ENCODE results near the gene NSD1.
A peak's percentile ranks its signal among the peaks of the same experiment; 100 is the strongest.

Gene NSD1

GRCh38 chr5:177270653-177271052, 137.1 kb downstream of the NSD1 start:
- no peak for DNase-seq (ENCODE audit: low read depth in 1 of 2, low spot score in 1 of 2)

- no peak for DNase-seq (ENCODE audit: low read depth in 1 of 2, low spot score in 1 of 2)
Measured at GRCh38 chr5:177271113-177271512, 137.5 kb downstream of the NSD1 start.

- no peak for DNase-seq (ENCODE audit: low read depth in 1 of 2, low spot score in 1 of 2)
Measured at GRCh38 chr5:177275883-177276282, 142.3 kb downstream of the NSD1 start.

- no peak for DNase-seq (ENCODE audit: low read depth in 1 of 2, low spot score in 1 of 2)
Measured at GRCh38 chr5:177276886-177277285, 143.3 kb downstream of the NSD1 start.

- DNase-seq (ENCODE audit: low read depth in 1 of 2, low spot score in 1 of 2): no peak
Measured at GRCh38 chr5:177288191-177288590, 154.6 kb downstream of the NSD1 start.

- no peak for DNase-seq (ENCODE audit: low read depth in 1 of 2, low spot score in 1 of 2)
Measured at GRCh38 chr5:177290816-177291596, 157.4 kb downstream of the NSD1 start.

GRCh38 chr5:177291735-177292134, 158.2 kb downstream of the NSD1 start:
- DNase-seq (ENCODE audit: low read depth in 1 of 2, low spot score in 1 of 2): no peak

- DNase-seq (ENCODE audit: low read depth in 1 of 2, low spot score in 1 of 2): no peak
Measured at GRCh38 chr5:177293819-177294581, 160.4 kb downstream of the NSD1 start.

GRCh38 chr5:177294632-177295031, 161.1 kb downstream of the NSD1 start:
- no peak for DNase-seq (ENCODE audit: low read depth in 1 of 2, low spot score in 1 of 2)

- DNase-seq (ENCODE audit: low read depth in 1 of 2, low spot score in 1 of 2): no peak
Measured at GRCh38 chr5:177295924-177296323, 162.4 kb downstream of the NSD1 start.

GRCh38 chr5:177296581-177296980, 163.0 kb downstream of the NSD1 start:
- no peak for DNase-seq (ENCODE audit: low read depth in 1 of 2, low spot score in 1 of 2)

- no peak for DNase-seq (ENCODE audit: low read depth in 1 of 2, low spot score in 1 of 2)
Measured at GRCh38 chr5:177297922-177298321, 164.3 kb downstream of the NSD1 start.

GRCh38 chr5:177299697-177300096, 166.1 kb downstream of the NSD1 start:
- DNase-seq (ENCODE audit: low read depth in 1 of 2, low spot score in 1 of 2): no peak

GRCh38 chr5:177300236-177300880, 166.8 kb downstream of the NSD1 start:
- no peak for DNase-seq (ENCODE audit: low read depth in 1 of 2, low spot score in 1 of 2)

GRCh38 chr5:177300951-177301350, 167.4 kb downstream of the NSD1 start:
- DNase-seq (ENCODE audit: low read depth in 1 of 2, low spot score in 1 of 2): no peak

GRCh38 chr5:177301503-177302165, 168.1 kb downstream of the NSD1 start:
- no peak for DNase-seq (ENCODE audit: low read depth in 1 of 2, low spot score in 1 of 2)

GRCh38 chr5:177302354-177303110, 169.0 kb downstream of the NSD1 start:
- DNase-seq (ENCODE audit: low read depth in 1 of 2, low spot score in 1 of 2): no peak

- peak; percentile 81 to 90 for DNase-seq (ENCODE audit: low read depth in 1 of 2, low spot score in 1 of 2)
Measured at GRCh38 chr5:177303121-177303924, 169.8 kb downstream of the NSD1 start, which contains the start of the genes PRELID1 and RAB24. Gene PRELID1 (plus strand): TSS chr5:177303799. CDS start chr5:177303986, 187 bp downstream. Gene RAB24 (minus strand): TSS chr5:177303719. CDS start chr5:177303288, 431 bp downstream.

GRCh38 chr5:177303925-177304391, 170.4 kb downstream of the NSD1 start:
- no peak for DNase-seq (ENCODE audit: low read depth in 1 of 2, low spot score in 1 of 2)

Measured in stimulated activated CD4-positive, alpha-beta T cell treated with anti-CD3 and anti-CD28 coated beads, Interleukin-15, amount 100 ng/mL, for 1 hour (primary cell).